NCI-H510A (cell line): ENCODE data around the gene SLC41A2.
"Not testable (repeated sequence)": the region's sequence is repeated elsewhere in the genome, so short reads cannot be mapped to it uniquely, and the experiment has no call there.

ENCODE experiments used
- DNase-seq: peaks from one replicate; lab custom pipeline; 2025; lab: John Stamatoyannopoulos, UW

The SLC41A2 gene

DNA sequence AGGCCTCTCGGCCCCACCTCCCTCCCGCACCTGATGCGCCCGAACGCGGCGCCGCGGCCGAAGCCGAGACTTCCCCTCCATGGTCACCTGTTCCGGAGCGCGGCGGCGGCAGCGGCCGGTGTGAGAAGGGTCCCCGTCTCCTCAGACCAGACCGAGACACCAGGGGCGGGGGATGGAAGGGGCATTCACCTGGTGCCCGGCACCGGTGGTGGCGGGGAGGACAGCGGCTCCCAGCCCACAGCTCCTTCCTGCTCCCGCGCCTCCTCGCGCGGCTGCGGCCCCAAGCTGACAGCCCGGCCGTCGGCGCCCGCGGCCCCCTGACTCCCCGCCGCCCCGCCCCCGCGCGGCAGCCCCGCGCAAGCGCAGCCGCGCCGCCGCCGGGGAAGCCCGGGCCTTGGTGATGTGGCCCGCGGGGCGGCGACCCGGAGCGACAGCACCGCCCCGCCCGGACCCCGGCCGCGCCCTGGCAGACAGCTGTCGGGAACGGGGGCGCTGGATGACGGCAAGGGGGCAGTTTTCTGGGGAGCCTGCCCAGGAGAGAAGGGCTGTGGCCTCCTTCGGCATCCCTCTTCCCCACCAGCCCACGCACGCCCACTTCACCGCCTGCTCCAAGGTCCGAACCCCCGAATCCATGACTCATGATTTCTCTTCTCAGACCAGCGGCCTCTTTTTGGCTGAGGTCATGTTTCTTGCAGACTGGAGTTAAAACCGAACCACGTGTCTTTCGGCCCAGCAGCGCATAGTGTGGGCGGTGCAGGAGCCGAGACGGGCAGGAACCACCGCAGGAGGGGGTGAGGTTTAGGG lies at the start of gene SLC41A2:
TSS of gene SLC41A2 (minus strand) at position 290 of the 804 bp plus-strand sequence. CDS start 29,763 bp downstream, outside the sequence.
- DNase-seq: peak; percentile 62

GRCh38 chr12:105001476-105001875 lies 43.4 kb upstream of the SLC41A2 start:
- DNase-seq: no peak

DNA sequence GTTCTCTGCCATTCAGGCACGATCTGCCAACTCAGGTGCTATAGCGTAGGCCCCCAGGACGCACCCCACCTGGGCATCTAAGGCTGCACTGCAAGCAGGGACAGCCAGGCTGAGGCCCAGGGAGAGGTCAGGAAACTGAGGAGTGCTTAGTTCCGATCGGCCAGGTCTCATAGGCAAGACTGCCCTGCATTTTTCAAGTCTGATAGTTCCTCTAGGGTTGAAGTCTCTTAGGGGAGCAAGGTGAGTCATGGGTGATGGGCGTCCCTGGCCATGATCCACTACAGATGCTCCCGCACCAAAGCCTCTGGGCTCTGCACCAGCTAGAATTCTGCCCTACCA lies 41.2 kb upstream of the SLC41A2 start:
- DNase-seq: no peak

GRCh38 chr12:104998423-104999346 lies 40.6 kb upstream of the SLC41A2 start:
- DNase-seq: peak; percentile 80

DNA sequence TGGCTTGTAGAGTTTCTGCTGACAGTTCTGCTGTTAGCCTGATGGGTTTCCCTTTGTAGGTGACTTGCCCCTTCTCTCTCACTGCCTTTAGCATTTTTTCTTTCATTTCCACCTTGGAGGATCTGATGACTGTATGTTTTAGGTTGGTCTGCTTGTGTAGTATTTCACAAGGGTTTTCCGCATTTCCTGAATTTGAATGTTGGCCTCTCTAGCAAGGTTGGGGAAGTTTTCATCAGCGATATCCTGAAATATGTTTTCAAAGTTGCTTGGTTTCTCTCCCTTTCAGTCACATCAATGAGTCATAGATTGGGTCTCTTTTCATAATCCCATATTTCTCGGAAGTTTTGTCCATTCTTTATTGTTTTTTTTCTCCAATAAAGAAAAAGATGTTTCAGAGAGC lies 39.5 kb upstream of the SLC41A2 start:
- no peak for DNase-seq

- DNase-seq: no peak
Observed at GRCh38 chr12:104994336-104994735, 36.2 kb upstream of the SLC41A2 start.

DNA sequence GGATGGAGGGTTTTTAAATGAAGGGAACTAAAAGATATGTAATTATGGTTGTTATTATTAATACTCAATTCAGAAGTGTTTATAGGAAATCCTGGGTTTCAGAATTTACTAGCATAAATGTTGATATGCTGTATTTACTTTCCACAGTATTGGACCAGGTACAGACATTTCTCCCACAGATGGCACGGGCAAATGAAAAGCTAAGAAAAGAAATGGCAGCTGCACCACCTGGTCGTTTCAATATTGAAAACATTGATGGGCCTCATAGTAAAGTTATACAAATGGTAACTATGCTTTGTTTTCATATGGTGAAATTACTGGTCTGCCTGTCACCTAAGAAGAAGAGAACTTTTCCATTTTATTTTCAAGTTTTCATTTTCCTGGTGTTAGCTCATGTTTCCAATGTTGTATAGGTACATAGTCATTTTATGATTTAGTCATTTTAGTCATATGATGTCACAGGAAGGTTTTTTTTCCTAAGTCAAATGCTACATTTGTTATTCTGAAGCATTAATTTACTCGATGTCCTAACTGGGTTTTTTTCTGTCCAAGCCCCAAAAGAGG lies 33.6 kb upstream of the SLC41A2 start:
- DNase-seq: no peak

DNA sequence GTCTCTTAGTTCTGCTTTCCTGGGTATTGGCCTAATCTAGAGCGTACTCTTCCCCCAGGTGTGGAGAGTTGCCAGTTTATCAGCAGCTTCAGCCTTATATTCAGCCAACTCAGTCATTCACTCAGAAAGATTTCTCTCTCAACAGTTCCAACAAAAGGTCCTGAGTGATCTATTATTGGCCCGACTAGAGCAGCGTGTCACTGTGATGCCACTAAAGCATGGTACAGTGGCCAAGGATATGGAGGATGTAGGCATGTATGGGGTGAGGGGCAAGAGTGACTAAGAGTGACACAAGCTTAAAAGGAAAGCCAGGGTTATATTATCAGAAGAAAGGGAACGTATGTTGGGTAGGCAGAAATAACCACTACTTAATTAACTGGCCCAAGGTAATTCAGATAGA lies 32.9 kb upstream of the SLC41A2 start:
- no peak for DNase-seq

DNA sequence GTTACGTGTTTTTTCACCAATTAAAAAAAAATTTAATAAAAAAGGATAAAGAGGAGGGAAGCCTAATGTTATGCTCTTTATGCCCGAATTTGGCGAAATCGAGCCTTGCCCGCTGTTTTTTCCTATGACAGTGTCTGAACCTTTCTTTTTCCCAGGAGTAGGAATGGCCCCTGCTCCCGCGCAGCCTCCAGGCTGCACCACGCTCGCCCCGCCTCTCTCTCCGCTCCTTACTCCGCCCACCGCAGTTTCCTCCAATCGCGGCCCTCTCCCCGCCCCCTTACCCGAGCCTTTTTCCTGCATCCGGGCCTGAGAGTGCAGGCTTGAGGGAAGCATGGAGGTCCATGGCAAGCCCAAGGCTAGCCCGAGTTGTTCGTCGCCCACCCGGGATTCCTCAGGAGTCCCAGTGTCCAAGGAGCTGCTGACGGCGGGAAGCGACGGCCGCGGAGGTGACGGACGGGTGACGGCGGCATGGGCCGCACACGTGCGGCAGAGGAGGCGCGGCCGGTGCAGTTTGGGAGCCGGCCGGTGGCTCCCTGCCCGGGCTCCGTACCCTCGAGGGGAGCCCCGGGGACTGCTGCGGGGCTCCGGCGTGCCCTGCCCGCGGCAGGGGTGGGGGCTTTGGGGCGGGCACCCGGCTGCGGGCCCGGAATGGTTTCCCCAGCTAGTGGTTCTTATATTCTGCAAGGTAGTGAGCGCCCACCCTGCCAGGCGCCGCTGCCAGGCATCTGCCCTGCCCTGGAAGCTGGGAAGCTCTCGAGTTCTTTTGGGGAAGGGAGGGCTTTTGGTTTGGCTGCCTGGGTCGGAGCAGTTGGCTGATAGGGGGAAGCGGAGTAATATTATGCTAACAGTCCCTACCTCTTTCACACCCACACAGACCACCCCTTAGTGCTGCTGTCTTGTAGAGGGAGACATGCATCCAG lies 28.2 kb upstream of the SLC41A2 start, which contains the start of gene NOPCHAP1:
TSS of gene NOPCHAP1 (plus strand) at position 295 of the 920 bp plus-strand sequence. CDS start at position 332, 37 bp downstream.
- DNase-seq: peak; percentile 87

GRCh38 chr12:104985206-104985605 lies 27.1 kb upstream of the SLC41A2 start:
- DNase-seq: no peak

DNA sequence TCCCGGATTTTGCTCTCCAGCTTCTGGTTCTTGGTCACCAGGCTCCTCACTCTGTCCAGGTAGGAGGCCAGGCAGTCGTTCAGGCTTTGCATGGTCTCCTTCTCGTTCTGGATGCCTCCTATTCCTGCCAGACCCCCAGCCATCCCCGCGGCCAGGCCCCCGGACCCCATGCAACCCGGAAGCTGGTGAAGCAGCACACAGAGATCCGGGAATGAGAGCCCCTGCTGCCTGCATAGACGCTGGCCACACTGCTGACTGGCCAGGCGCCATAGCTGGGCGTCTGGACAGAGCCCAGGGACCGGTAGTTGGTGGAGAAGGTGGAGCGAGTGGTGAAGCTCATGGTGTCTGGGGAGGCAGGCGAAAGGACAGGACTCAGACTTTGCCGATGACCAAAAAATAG lies 19.6 kb upstream of the SLC41A2 start:
- not testable (repeated sequence) for DNase-seq

DNA sequence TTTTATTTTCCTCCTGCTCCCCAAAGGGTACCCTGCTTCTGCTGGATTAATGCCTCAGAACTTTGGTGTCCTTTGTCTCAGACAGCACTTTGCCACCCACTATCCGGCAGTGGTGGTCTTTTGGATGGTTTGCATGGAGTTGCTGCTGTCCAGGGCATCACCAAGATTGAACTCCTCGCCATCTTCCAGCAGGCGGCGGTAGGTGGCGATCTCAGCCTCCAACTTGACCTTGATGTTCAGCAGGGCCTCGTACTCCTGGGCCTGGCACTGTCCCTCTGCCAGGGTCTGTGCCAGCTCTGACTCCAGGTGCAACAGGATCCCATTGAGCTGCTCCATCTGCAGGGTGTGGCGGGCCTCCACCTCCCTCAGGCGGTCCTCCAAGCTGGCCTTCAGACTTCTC lies 18.6 kb upstream of the SLC41A2 start:
- DNase-seq: no peak

DNA sequence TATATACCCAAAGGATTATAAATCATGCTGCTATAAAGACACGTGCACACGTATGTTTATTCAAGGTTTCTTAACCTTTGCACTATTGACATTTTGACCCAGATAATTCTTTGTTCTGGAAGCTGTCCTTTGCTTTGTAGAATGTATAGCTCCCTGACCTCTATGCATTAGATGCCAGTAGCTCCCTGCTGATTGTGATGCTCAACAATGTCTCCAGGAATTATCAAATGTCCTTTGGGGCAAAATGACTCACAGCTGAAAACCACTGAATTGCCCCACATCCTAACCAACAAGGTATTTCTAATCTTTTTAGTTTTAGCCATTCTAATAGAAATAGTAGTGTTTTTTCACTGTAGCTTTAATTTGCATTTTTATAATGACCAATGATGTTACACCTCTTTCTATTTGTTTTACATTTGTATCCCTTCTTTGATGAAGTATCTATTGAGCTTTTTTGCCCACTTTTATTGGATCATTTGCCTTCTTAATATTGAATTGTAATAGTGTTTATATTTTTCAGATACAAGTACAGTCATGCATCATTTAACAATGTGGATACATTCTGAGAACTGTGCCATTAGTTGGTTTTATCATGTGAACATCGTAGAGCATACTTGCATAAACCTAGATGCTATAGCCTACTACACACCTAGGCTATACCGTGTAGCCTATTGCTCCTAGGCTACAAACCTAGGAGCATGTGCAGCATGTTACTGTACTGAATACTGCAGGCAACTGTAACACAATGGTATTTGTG lies 17.7 kb upstream of the SLC41A2 start:
- no peak for DNase-seq

GRCh38 chr12:104974626-104975290 lies 16.7 kb upstream of the SLC41A2 start:
- no peak for DNase-seq

DNA sequence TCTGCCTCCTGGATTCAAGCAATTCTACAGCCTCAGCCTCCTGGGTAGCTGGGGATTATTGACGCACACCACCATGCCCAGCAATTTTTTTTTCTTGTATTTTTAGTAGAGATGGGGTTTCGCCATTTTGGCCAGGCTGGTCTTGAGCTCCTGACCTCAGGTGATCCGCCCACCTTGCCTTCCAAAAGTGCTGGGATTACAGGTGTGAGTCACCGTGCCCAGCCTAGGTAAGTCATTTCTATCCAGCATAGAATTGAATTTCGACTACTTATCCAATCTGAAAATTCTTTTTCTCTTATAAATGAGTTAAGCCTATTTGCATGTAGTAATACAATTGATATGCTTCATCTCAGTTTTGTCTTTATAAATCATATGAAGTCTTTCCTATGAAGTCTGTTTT lies 15.2 kb upstream of the SLC41A2 start:
- no peak for DNase-seq

DNA sequence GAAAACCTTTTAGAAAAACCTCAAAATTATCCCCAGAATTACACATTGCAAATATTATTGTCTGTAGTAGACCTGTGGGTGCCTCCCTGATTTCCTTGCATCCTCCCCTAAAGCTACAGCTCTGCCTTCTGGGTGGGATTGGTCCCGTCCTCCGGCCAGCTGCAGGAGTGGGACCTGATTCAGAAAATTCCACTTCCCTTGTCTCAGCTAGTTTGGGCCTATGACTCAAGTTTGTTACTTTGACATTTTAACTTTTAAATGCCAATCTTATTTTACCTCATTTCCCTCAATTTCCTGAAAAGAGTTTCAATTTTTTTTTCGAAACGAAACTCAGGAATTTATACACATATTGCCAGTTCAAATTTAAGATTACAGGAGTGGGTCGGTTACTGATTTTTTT lies 13.2 kb upstream of the SLC41A2 start:
- no peak for DNase-seq

DNA sequence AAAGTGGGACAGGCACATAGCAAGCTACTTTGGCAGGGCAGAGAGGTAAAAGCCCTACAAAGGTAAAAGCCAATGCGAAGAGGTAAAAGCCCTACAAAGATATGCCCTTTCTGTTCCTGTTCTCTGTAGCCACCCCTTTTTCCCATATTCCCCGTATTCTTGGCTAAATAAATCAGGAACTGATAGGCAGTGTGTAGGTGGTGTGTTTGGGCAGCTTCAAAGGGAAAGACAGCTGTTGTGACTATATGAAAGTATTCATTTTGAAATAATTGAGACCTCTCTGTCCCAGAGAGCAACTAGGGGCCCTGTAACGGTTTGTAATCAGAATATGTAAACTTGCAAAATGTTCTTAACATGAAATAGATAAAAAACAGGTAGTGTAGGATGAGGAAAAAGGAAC lies 11.3 kb upstream of the SLC41A2 start:
- no peak for DNase-seq

- no peak for DNase-seq
Observed at GRCh38 chr12:104966677-104967076, 8.6 kb upstream of the SLC41A2 start.

GRCh38 chr12:104964856-104965205 lies 6.7 kb upstream of the SLC41A2 start:
- DNase-seq: no peak

DNA sequence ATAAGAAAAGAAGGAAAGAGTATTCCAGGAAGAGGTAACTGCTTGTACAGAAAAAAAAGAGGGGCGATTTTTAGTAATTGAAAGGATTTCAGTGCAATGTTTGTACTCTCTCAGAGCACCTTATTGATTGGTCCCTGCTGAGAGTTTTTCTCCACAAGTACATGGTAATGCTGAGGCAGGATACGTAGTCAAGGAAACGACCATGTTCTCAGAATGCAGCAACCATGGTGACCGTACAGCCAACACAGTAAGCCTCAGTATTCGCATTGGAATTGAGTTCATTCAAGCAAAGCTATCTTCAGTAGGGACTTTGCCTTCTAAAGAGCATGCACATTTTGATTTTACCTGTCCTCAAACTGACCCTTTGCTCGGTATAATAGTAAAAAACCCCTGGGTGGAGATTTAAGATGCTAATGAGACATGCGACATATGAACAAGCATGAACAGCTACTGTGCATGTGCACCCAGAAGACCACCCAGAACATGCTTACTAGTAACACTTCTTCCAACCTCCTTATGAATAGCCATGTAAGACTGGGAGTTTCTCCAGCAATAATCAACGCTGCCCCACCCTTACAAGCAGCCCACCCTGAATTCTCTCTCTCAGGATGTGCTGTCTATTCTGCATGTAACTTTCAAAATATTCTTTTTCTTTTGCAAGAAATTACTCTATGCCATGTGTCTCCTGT lies 6.2 kb upstream of the SLC41A2 start:
- DNase-seq: peak; percentile 12
